Fibroblast of lung (primary cell): Measurements from ENCODE around the gene ACOX1. TPM values are rescaled to one million over a fixed set of nuclear protein-coding genes. Genes with fewer than 3 reads are reported as not detected.

Experiments used
- DNase-seq, 2 donors: peaks; one replicate each; pipeline versions ENCODE4 v3.0.0 to v3.0.0-alpha.2; 2010; ENCODE audit warnings: low read depth in 2 of 2
- H2AFZ ChIP-seq: 2 replicates; pipeline ENCODE4 v1.5.1; 2012; ENCODE audit warnings: low read length, control low read depth, inconsistent platforms
- H3K27ac ChIP-seq: 2 replicates; pipeline ENCODE4 v1.5.1; 2011; ENCODE audit warnings: low read length, control low read depth; ENCODE audit not compliant: insufficient read depth
- H3K27me3 ChIP-seq: 2 replicates; pipeline ENCODE4 v1.5.1; 2011; ENCODE audit warnings: mild to moderate bottlenecking, low read length; ENCODE audit not compliant: control insufficient read depth, insufficient read depth
- H3K36me3 ChIP-seq: 2 replicates; pipeline ENCODE4 v1.5.1; 2011; ENCODE audit warnings: low read length; ENCODE audit not compliant: control insufficient read depth, insufficient read depth
- H3K4me1 ChIP-seq: 2 replicates; pipeline ENCODE4 v1.5.1; 2011; ENCODE audit warnings: low read length; ENCODE audit not compliant: control insufficient read depth, insufficient read depth; ENCODE audit errors: extremely low read depth
- H3K4me2 ChIP-seq: 2 replicates; pipeline ENCODE4 v1.5.1; 2011; ENCODE audit warnings: low read length, control low read depth; ENCODE audit not compliant: insufficient read depth; ENCODE audit errors: extremely low read depth
- H3K4me3 ChIP-seq, 4 experiments: fragments of 200-600 bp in 1 of 4; sonication (generic) in 1 of 4; replicated peaks in 1 of 4; 2 replicates each; pipeline ENCODE4 v1.5.1; 2011 to 2016; ENCODE audit warnings: low read length in 4 of 4, low read depth in 3 of 4, mild to moderate bottlenecking in 3 of 4, control low read depth in 2 of 4, inconsistent platforms in 1 of 4, mixed read lengths in 1 of 4; ENCODE audit not compliant: insufficient read depth in 1 of 4; ENCODE audit errors: control extremely low read depth in 1 of 4
- H3K79me2 ChIP-seq: 2 replicates; pipeline ENCODE4 v1.5.1; 2012; ENCODE audit warnings: mild to moderate bottlenecking, low read length, inconsistent platforms; ENCODE audit not compliant: control insufficient read depth, insufficient read depth
- H3K9ac ChIP-seq: 2 replicates; pipeline ENCODE4 v1.5.1; 2011; ENCODE audit warnings: mild to moderate bottlenecking, low read length, control low read depth; ENCODE audit not compliant: insufficient read depth
- H3K9me3 ChIP-seq: 2 replicates; pipeline ENCODE4 v1.5.1; 2012; ENCODE audit warnings: low read depth, low read length; ENCODE audit not compliant: control insufficient read depth, insufficient read depth
- H4K20me1 ChIP-seq: 2 replicates; pipeline ENCODE4 v1.5.1; 2011; ENCODE audit warnings: low read length; ENCODE audit not compliant: control insufficient read depth, insufficient read depth; ENCODE audit errors: extremely low read depth
- EZH2 ChIP-seq: IDR thresholded peaks from 2 replicates; pipeline ENCODE4 v1.5.1; 2012; ENCODE audit warnings: low read length, control low read depth, mild to moderate bottlenecking; ENCODE audit errors: missing control alignments
- polyA plus RNA-seq, 2 donors: library from polyadenylated mRNA; depleted of rRNA in 1 of 2; stranded (reverse) in 1 of 2; unstranded in 1 of 2; fragments of >200 nt; gene quantifications; 2 replicates each; pipeline ENCODE4 v1.2.1, GENCODE V29; 2011 to 2012; ENCODE audit warnings: missing spikeins in 1 of 2
- total RNA-seq: library from RNA; depleted of rRNA; stranded (reverse); fragments of >200 nt; gene quantifications from 2 replicates; pipeline ENCODE4 v1.2.1, GENCODE V29; 2014
- TF ChIP-seq, protein P1 (sequence below), 2 donors: IDR thresholded peaks in 1 of 2; conservative IDR thresholded peaks in 1 of 2; 1 replicate in 1 of 2; 2 replicates in 1 of 2; pipeline ENCODE4 v1.5.1; 2011 to 2012; ENCODE audit warnings: low read length in 2 of 2, control low read depth in 1 of 2, inconsistent platforms in 1 of 2, low read depth in 1 of 2, mild to moderate bottlenecking in 1 of 2

Gene ACOX1
- total and polyA plus RNA-seq, 2 donors (not counting 1 experiment from before 2014, with no cell fraction given) = 30.0 to 70.5 TPM

GRCh38 chr17:76007131-76007849 lies 28.3 kb upstream of the ACOX1 start:
- Histone ChIP-seq H3K36me3 (no peaks in the 10 kb centered on the region), H3K9ac (no peak overlapping the region), H4K20me1 (no peaks in the 10 kb centered on the region), H3K4me1 (no peaks in the 10 kb centered on the region), H3K27me3 (no peaks in the 10 kb centered on the region), H3K9me3 (no peaks in the 10 kb centered on the region), H3K27ac (no peak overlapping the region), H2AFZ (no peak overlapping the region), H3K4me2 (no peak overlapping the region), H3K79me2 (no peaks in the 10 kb centered on the region), H3K4me3 (no peak overlapping the region)
- no peak for DNase-seq
- TF ChIP-seq EZH2 = no peak
- TF ChIP-seq, protein P1, sequence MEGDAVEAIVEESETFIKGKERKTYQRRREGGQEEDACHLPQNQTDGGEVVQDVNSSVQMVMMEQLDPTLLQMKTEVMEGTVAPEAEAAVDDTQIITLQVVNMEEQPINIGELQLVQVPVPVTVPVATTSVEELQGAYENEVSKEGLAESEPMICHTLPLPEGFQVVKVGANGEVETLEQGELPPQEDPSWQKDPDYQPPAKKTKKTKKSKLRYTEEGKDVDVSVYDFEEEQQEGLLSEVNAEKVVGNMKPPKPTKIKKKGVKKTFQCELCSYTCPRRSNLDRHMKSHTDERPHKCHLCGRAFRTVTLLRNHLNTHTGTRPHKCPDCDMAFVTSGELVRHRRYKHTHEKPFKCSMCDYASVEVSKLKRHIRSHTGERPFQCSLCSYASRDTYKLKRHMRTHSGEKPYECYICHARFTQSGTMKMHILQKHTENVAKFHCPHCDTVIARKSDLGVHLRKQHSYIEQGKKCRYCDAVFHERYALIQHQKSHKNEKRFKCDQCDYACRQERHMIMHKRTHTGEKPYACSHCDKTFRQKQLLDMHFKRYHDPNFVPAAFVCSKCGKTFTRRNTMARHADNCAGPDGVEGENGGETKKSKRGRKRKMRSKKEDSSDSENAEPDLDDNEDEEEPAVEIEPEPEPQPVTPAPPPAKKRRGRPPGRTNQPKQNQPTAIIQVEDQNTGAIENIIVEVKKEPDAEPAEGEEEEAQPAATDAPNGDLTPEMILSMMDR (conservative IDR thresholded peaks at IDR 0.05 in 1 of 2, IDR thresholded peaks at IDR 0.05 in 1 of 2; ENCODE audit: low read depth in 1 of 2, low read length in 2 of 2) = no peak

DNA sequence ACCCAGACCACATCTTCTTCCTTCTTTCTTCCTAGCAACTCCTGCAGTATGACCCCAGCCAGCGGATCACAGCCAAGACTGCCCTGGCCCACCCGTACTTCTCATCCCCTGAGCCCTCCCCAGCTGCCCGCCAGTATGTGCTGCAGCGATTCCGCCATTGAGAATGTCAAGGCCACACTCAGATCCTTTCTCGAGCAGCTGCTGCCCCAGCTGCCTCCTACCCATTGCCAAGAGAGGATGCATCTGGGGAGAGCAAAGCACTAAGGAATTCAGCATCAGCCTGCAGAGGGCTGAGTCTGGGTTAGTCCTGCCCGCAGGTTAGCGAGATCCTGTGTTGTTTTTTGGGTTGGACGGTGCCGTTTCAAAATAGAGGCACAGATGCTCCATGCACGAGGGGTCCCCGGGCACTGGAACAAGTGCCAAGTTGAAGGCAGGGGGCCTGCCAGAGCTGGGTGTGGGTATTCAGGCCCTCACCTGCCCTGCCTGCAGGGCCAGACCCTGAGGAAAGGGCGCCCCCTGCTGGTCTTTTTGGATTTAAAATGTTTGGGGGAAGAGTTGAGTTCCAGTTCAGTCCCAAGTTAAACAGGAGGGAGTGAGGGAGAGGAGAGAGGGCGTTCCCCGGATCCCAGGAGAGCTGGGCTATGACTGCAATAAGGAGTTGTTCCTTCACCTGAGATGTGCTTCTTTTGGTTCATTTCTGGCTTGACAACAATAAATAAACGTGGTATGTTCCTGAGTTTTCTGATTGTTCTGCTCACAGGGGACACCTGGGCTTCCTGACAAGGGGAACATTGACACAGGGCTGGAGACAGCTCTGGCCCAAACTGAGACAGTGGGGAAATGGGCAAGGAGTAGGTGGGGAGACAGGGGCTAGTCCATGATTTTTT lies 26.5 kb upstream of the ACOX1 start:
- Histone ChIP-seq H2AFZ (no peak overlapping the region), H3K27ac (no peak overlapping the region), H4K20me1 (no peaks in the 10 kb centered on the region), H3K27me3 (no peaks in the 10 kb centered on the region), H3K36me3 (no peaks in the 10 kb centered on the region), H3K79me2 (no peaks in the 10 kb centered on the region), H3K4me1 (no peaks in the 10 kb centered on the region), H3K9ac (no peak overlapping the region), H3K4me3 (no peak overlapping the region), H3K4me2 (no peak overlapping the region), H3K9me3 (no peaks in the 10 kb centered on the region)
- no peak for TF ChIP-seq EZH2
- TF ChIP-seq, protein P1 (conservative IDR thresholded peaks at IDR 0.05 in 1 of 2, IDR thresholded peaks at IDR 0.05 in 1 of 2; ENCODE audit: low read depth in 1 of 2, low read length in 2 of 2) = peak; percentile 56 to 62
- peak; percentile 33 to 65 for DNase-seq

- Histone ChIP-seq H3K27me3 (no peaks in the 10 kb centered on the region), H3K4me2 (no peak overlapping the region), H2AFZ (no peak overlapping the region), H3K4me3 (no peak overlapping the region), H3K4me1 (no peaks in the 10 kb centered on the region), H3K79me2 (no peaks in the 10 kb centered on the region), H3K9ac (no peak overlapping the region), H4K20me1 (no peaks in the 10 kb centered on the region), H3K9me3 (no peaks in the 10 kb centered on the region), H3K36me3 (no peaks in the 10 kb centered on the region), H3K27ac (no peak overlapping the region)
- no peak for DNase-seq
- TF ChIP-seq, protein P1 (conservative IDR thresholded peaks at IDR 0.05 in 1 of 2, IDR thresholded peaks at IDR 0.05 in 1 of 2; ENCODE audit: low read depth in 1 of 2, low read length in 2 of 2) = no peak
- TF ChIP-seq EZH2 = no peak
Observed at GRCh38 chr17:76004750-76005262, 25.8 kb upstream of the ACOX1 start.
